BE2C (cell line): ENCODE measurements around the gene RASA3.
A peak's percentile ranks its signal among the peaks of the same experiment; 100 is the strongest.

ENCODE experiments used
- DNase-seq: peaks from one replicate; pipeline ENCODE4 v3.0.0-alpha.2; 2020
- H3K27me3 ChIP-seq: fragments of 250-450 bp; sonication (Bioruptor Pico); 2 replicates; pipeline ENCODE4 v1.5.1; 2020; ENCODE audit warnings: mild to moderate bottlenecking
- H3K36me3 ChIP-seq: fragments of 250-450 bp; sonication (Bioruptor Pico); 2 replicates; pipeline ENCODE4 v1.5.1; 2020; ENCODE audit warnings: mild to moderate bottlenecking
- H3K4me1 ChIP-seq: fragments of 250-450 bp; sonication (Bioruptor Pico); 2 replicates; pipeline ENCODE4 v1.5.1; 2020
- H3K4me3 ChIP-seq: 2 replicates; pipeline ENCODE4 v1.5.1; 2011; ENCODE audit warnings: low read depth, low read length
- H3K9me3 ChIP-seq: fragments of 250-450 bp; sonication (Bioruptor Pico); 2 replicates; pipeline ENCODE4 v1.5.1; 2020
- TF ChIP-seq, protein P1 (sequence below): IDR thresholded peaks from 2 replicates; pipeline ENCODE4 v1.5.1; 2012; ENCODE audit warnings: mild to moderate bottlenecking, low read depth, low read length

Gene RASA3

DNA sequence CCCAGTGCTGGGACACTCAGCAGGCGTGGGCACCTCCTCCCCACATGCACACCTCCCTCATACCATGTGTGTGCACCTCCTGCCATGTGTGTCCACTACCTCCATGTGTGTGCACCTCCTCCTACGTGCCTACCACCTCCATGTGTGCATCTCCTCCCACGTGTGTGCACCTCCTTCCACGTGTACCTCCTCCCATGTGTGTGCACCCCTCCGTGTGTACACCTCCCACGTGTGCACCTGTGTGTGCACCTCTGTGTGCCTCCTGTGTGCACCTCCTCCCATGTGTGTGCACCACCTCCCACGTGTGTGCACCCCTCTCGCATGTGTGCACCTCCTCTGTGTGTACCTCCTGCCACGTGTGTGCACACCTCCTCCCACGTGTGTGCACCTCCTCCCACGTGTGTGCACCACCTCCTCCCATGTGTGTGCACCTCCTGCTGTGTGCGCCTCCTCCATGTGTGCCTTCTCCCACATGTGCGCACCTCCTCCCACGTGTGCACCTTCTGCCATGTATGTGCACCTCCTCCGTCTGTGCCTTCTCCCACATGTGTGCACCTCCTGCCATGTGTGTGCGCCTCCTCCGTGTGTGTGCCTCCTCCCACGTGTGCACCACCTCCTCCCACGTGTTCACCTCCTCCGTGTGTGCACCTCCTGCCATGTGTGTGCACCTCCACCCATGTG lies 152.5 kb downstream of the RASA3 start:
- DNase-seq, result no peak
- no peaks in the 10 kb centered on the region for H3K27me3 ChIP-seq
- H3K9me3 ChIP-seq, result no peaks in the 10 kb centered on the region
- TF ChIP-seq, protein P1, sequence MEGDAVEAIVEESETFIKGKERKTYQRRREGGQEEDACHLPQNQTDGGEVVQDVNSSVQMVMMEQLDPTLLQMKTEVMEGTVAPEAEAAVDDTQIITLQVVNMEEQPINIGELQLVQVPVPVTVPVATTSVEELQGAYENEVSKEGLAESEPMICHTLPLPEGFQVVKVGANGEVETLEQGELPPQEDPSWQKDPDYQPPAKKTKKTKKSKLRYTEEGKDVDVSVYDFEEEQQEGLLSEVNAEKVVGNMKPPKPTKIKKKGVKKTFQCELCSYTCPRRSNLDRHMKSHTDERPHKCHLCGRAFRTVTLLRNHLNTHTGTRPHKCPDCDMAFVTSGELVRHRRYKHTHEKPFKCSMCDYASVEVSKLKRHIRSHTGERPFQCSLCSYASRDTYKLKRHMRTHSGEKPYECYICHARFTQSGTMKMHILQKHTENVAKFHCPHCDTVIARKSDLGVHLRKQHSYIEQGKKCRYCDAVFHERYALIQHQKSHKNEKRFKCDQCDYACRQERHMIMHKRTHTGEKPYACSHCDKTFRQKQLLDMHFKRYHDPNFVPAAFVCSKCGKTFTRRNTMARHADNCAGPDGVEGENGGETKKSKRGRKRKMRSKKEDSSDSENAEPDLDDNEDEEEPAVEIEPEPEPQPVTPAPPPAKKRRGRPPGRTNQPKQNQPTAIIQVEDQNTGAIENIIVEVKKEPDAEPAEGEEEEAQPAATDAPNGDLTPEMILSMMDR, result no peak
- H3K4me3 ChIP-seq, result no peak overlapping the region
- H3K36me3 ChIP-seq, result peaks cover 24% of the 10 kb centered on the region
- no peaks in the 10 kb centered on the region for H3K4me1 ChIP-seq

DNA sequence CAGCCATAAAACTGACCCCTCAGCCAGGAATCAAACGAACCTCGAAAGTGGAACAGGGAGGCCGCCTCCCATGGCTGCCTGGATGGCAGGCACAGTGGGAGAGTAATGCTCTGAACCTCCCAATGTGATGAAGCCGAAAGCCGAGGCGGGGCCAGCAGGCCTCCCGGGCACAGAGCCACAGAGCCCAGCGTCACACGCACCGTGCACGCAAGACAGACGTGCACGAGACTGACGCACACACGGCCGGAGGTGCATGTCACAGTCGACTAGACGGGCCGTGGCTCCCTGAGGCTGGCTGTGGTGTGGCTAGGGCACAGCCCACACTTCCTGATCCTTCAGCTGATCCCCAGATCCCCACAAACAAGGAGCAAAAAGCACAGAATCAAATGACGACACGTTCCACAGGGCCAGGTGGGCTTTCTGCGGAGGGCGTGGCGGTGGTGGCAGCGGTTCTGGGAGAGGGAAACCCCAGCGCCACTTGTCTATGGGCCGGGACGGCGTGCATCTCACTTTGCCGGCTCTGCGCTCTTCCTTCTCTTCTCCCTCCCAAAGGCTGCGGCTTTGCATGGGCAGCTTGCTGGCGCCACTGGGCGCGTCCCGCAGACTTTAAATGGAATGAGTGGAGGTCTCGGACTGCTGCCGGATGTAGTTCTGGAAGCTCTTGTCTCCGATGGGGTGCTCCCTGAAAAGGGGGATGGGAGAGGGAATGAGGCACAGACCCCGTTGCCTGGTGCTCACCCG lies 153.5 kb downstream of the RASA3 start:
- TF ChIP-seq, protein P1, result no peak
- DNase-seq, result peak; percentile 4
- Histone ChIP-seq H3K4me1 (no peaks in the 10 kb centered on the region), H3K27me3 (no peaks in the 10 kb centered on the region), H3K36me3 (peaks cover 29% of the 10 kb centered on the region), H3K4me3 (no peak overlapping the region), H3K9me3 (no peaks in the 10 kb centered on the region)

DNA sequence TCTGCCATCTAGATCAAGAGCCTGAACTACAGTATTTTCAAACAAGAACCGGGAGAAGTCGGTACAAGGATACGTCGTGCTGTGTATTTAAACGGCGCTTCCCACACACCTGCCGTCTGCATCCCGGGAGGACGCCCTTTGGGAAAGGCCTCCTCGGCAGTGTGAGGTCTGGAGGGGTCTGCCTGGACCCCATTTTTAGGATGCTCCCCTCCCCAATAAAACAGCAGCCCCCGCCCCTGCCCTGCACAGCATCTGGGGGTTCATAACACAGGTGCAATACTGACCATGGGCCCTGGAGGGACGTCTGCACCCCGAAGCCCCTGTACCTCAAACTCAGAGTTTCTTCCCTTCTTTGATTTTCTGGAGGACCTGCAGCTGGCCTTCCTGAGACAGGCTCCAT lies 154.4 kb downstream of the RASA3 start:
- H3K9me3 ChIP-seq, result no peaks in the 10 kb centered on the region
- H3K27me3 ChIP-seq, result no peaks in the 10 kb centered on the region
- peaks cover 29% of the 10 kb centered on the region for H3K36me3 ChIP-seq
- no peak overlapping the region for H3K4me3 ChIP-seq
- no peaks in the 10 kb centered on the region for H3K4me1 ChIP-seq
- peak; percentile 8 for DNase-seq
- TF ChIP-seq, protein P1, result no peak

DNA sequence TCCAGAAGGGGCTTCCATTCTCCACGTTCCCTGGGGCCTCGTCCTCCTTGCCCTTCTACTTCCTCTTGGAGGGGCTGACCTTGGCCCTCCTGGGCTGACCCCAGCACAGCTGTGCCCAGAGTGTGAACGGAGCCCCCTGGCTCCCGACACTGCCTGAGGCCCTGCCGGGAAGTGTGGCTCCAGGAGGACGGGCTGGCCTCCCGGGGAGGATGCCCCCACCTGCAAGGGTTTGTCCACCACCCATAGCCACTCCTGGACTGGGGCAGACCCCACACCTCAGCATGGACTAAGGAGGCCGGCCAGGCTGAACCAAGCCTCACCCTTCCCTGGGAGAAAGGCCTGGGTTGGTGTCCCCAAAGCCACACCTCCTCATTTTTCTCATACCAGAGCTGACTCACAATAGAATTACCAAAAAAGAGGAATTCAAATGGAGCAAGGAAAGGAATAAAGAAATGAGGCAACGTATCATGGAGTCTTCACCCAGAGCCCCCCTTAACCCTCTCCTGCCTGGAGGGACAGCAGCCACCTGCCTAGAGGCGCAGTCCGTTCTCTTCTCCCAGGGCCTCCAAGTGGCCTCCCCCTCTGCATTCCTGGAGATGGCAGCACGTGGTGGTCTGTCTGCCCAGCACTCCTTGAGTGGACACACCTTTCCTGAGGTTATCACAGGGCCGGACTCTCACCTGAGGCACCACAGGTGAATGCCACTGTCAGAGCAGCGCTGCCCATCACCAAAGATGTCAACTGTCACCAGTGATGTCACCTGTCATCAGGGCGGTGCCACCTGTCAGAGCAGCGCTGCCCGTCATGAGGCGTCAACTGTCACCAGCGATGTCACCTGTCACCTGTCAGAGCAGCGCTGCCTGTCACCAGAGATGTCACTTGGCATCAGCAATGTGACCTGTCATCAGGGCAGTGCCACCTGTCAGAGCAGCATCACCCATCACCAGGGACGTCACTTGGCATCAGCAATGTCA lies 155.4 kb downstream of the RASA3 start:
- Histone ChIP-seq H3K36me3 (peaks cover 24% of the 10 kb centered on the region), H3K4me1 (no peaks in the 10 kb centered on the region), H3K4me3 (no peak overlapping the region), H3K27me3 (no peaks in the 10 kb centered on the region), H3K9me3 (no peaks in the 10 kb centered on the region)
- TF ChIP-seq, protein P1, result no peak
- DNase-seq, result peak; percentile 4

DNA sequence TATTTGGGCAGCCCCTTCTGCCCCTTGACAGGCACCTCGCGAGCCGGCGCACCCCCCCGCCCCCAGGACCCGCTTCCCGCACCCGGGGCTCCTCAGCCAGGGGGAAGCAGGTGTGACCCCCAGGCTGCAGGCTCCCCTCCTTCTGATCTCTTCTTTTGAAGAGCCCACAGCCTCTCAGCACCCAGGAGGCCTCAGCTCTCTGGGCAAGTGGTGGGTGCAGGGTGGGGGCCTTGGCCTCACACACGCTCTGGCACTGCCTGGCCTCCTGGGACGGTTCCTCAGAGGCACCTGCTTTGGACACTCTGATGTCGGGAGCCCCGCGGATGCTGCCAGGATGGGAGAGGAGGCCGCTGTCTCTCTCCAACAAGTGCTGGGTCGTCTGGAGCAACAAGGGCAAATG lies 157.0 kb downstream of the RASA3 start:
- H3K9me3 ChIP-seq, result no peaks in the 10 kb centered on the region
- H3K4me1 ChIP-seq, result no peaks in the 10 kb centered on the region
- TF ChIP-seq, protein P1, result no peak
- DNase-seq, result peak; percentile 4
- no peaks in the 10 kb centered on the region for H3K27me3 ChIP-seq
- peaks cover 12% of the 10 kb centered on the region for H3K36me3 ChIP-seq
- H3K4me3 ChIP-seq, result no peak overlapping the region
